Measurements from ENCODE around the gene SATB1.

SATB1 gene

DNA sequence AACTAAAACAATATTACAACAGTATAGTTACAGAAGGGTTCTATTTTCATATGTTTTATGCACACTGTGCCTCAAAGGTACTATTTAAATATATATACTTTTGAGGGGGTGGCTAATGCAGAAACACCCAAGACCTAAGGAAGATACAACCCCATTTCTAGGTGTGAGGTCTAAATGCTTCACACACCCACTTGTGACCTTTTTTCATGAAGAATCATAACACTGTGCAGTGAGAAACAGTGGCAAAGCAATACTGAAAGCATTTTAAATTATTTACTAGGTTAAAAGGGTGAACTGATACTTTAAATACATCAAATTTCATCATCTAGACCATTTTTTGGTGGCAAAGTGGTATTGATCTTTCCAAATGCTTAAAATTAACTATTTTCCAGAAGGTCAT is 67.4 kb downstream of the SATB1 start:
- no peak overlapping the region for H3K4me3 ChIP-seq (ENCODE audit: low read length)
- no peak for DNase-seq (ENCODE audit: low read depth)
- TF ChIP-seq, protein P1, sequence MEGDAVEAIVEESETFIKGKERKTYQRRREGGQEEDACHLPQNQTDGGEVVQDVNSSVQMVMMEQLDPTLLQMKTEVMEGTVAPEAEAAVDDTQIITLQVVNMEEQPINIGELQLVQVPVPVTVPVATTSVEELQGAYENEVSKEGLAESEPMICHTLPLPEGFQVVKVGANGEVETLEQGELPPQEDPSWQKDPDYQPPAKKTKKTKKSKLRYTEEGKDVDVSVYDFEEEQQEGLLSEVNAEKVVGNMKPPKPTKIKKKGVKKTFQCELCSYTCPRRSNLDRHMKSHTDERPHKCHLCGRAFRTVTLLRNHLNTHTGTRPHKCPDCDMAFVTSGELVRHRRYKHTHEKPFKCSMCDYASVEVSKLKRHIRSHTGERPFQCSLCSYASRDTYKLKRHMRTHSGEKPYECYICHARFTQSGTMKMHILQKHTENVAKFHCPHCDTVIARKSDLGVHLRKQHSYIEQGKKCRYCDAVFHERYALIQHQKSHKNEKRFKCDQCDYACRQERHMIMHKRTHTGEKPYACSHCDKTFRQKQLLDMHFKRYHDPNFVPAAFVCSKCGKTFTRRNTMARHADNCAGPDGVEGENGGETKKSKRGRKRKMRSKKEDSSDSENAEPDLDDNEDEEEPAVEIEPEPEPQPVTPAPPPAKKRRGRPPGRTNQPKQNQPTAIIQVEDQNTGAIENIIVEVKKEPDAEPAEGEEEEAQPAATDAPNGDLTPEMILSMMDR (conservative IDR thresholded peaks at IDR 0.05; ENCODE audit: low read depth, low read length) = no peak

DNA sequence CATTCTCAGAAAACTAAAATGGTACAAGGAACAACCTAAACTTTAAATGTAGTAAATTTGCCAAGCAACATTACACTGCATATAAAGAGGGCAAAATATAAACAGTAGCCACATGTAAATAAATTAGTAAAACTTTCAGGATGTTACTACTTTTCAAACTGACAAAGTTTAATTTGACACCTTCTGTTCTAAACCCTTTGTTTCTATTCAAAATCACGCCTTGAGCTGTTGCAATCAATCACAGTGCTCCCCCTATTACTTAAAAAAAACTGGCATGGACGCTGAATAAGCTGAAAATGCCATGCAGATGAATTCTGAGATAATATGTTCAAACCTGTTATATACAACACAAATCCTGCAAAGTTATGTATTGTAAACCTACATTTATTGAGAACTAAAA is 69.3 kb downstream of the SATB1 start:
- H3K4me3 ChIP-seq (ENCODE audit: low read length) = no peak overlapping the region
- TF ChIP-seq, protein P1 (conservative IDR thresholded peaks at IDR 0.05; ENCODE audit: low read depth, low read length) = no peak
- no peak for DNase-seq (ENCODE audit: low read depth)

DNA sequence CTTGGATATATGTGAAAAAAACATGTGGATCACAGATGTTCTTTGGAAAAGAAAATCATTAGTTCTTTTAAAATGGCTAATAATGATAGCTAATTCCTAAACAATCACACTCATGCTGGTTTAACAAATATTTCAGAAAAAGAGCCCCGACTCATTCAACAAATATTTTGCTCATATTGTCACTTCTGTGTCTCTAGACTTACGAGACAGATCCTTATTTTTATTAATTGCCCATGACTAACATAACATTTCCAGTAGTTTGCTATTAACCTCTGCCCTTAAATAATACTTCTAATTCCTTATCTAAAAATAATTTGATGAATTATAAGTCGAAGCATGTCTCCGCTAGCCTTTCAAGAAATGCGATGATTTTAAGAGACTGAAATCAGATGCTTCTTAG is 70.4 kb downstream of the SATB1 start:
- TF ChIP-seq, protein P1 (conservative IDR thresholded peaks at IDR 0.05; ENCODE audit: low read depth, low read length) = no peak
- no peak for DNase-seq (ENCODE audit: low read depth)
- H3K4me3 ChIP-seq (ENCODE audit: low read length) = no peak overlapping the region

DNA sequence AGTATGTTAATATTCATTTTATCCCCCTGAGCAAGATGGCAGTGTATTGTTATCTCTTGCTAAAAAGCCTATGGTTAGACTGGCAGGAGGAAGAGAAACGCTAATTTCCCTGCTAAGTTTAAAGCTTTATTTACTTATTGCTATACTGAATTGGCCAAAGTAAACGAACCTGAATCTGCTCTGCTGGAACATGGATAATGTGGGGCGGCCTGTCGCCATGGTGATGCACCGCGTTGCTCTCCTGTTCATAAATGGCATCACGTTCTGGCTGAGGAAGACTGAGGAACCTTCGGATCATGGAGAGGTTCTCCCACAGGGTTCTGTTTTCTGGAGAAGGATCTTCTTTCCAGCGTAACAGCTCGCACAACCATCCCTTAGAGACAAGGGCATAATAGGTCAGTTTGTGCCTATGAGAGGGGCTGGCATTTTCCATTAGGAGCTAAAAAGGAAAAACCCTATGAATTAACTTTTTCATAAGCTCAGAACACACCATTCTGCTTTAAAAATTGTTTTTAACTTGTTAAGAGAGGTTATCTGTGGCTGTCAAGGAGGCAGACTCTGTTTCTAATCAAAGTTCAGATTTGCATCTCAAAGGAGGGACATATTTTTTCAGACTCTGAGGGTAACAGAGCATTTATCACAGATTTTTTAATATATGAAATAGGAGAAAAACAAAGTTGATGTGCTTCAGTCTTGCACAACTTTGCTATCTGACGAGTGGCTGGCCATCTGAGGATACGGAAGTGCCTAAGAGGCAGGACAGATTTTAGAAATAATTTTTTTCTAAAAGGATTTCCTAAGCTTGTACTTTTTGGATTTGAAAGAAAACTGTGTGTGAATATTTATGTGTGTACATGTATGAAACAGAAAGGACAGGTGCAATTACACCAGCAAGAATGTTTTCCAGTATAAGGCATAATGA is 73.1 kb downstream of the SATB1 start:
- DNase-seq (ENCODE audit: low read depth) = no peak
- TF ChIP-seq, protein P1 (conservative IDR thresholded peaks at IDR 0.05; ENCODE audit: low read depth, low read length) = no peak
- no peak overlapping the region for H3K4me3 ChIP-seq (ENCODE audit: low read length)

DNA sequence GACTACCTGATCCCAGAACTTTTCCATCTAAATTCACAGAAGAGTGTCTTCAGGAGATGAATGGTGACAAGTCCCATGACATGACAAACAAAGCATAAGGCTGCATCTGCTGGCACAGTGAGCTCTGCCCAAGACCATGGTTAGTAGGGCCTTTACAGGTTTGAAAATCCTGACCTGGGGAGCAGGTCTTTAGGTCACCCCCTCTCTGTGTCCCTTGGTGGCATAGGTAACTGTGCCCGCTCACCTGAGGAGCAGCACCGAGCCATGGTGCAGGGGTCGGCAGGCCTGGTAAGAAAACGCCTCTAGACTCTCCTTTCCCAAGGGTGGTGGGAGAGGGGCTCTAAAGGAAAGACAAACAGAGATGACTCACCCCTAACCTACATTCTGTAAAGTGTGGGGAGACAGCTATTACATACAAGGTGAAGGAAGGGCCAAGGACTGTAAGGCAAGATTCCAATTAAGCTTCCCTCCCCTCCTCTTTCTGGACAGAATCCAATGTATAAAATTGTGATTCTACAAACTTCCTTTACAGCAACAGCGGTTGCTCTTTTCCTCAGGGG is 74.0 kb downstream of the SATB1 start:
- no peak for DNase-seq (ENCODE audit: low read depth)
- H3K4me3 ChIP-seq (ENCODE audit: low read length) = no peak overlapping the region
- TF ChIP-seq, protein P1 (conservative IDR thresholded peaks at IDR 0.05; ENCODE audit: low read depth, low read length) = no peak

DNA sequence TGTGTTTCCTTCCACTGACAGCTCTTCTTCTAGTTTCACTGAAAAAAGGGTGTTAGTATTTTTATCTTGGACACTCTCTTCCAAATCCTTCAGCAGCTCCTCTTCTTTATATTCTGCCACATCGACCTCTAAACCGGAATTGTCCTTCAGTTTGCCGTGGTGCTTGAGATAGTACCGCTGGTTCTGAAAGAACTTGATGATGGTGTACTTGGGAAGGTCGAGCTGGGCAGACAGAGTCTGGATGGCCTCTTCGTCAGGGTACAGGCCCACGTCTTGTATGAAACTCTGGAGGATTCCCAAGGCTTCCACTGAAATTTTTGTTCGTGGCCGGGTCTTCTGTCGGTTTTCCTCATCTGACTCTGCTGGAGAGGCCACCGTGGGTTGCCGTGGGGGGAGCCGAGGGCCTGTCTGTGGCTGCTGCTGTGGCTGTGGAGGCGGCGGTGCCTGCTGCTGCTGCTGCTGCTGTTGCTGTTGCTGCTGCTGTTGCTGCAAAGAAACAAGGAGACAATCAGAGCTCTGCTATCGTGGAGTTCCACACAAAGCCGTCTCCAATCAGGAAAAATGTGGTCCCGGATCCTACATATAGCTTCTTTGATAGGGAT is 75.8 kb downstream of the SATB1 start:
- TF ChIP-seq, protein P1 (conservative IDR thresholded peaks at IDR 0.05; ENCODE audit: low read depth, low read length) = no peak
- H3K4me3 ChIP-seq (ENCODE audit: low read length) = no peak overlapping the region
- DNase-seq (ENCODE audit: low read depth) = no peak
